ENCODE measurements around the gene CEP44. TPM values are rescaled to one million over a fixed set of nuclear protein-coding genes. Genes with fewer than 3 reads are reported as not detected.

CEP44 gene
- total RNA-seq, 1 experiment from 2014 or later = 11.5 TPM

DNA sequence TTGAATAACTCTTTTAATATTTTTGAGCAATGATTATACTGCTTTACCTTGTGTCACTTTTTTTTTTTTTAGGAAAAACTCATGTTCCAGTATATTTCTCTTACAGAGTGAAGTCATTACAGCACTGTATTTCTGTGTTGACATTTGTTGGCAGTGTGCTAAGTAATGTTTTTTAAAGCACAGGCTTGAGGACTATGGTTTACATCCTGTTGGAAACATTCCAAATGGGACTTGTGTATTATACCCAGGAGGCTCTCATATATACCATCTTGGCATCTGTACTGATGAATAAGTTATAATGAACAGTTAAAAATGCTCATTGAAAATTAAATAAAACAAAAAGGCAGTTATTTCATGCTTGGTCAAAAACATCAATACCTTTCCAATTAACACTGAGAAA is 33.8 kb downstream of the CEP44 start:
- no peaks in the 10 kb centered on the region for H3K27me3 ChIP-seq (ENCODE audit: insufficient read depth, low read length)
- CTCF ChIA-PET = no interaction called here
- RAD21 ChIA-PET (ENCODE audit: low non-redundant PET in 1 of 2, low total read pairs in 2 of 2, uncharacterized antibody in 2 of 2, unreplicated experiment in 2 of 2) = no interaction called here
- no peak for ATAC-seq
- BruUV-seq (replicated peaks) = no TSS peak
- no peak overlapping the region for H3K4me3 ChIP-seq (replicated peaks in 1 of 2; ENCODE audit: low read depth in 1 of 2, low read length in 2 of 2)
- H4K20me1 ChIP-seq (ENCODE audit: insufficient read depth) = no peaks in the 10 kb centered on the region; the same call in 1 of the 2 replicates
- TF ChIP-seq TCF7L2 (IDR thresholded peaks at IDR 0.05; ENCODE audit: borderline replicate concordance, extremely low read depth, insufficient read depth, insufficient read length) (no peak), CBX3 (IDR thresholded peaks at IDR 0.05; ENCODE audit: low read depth) (no peak), ZNF274 (IDR thresholded peaks at IDR 0.05; ENCODE audit: low read depth, low read length) (no peak), ZFX (IDR thresholded peaks at IDR 0.05) (no peak), EGR1 (IDR thresholded peaks at IDR 0.05; ENCODE audit: low read depth) (no peak), CEBPB (IDR thresholded peaks at IDR 0.05; ENCODE audit: low read depth) (no peak), JUND (IDR thresholded peaks at IDR 0.05) (no peak), SIN3A (IDR thresholded peaks at IDR 0.05; ENCODE audit: low read depth) (no peak), POLR2AphosphoS5 (IDR thresholded peaks at IDR 0.05; ENCODE audit: low read depth, low read length) (no peak), FOSL1 (IDR thresholded peaks at IDR 0.05; ENCODE audit: low read depth) (no peak)
- TF ChIP-seq, protein P1, sequence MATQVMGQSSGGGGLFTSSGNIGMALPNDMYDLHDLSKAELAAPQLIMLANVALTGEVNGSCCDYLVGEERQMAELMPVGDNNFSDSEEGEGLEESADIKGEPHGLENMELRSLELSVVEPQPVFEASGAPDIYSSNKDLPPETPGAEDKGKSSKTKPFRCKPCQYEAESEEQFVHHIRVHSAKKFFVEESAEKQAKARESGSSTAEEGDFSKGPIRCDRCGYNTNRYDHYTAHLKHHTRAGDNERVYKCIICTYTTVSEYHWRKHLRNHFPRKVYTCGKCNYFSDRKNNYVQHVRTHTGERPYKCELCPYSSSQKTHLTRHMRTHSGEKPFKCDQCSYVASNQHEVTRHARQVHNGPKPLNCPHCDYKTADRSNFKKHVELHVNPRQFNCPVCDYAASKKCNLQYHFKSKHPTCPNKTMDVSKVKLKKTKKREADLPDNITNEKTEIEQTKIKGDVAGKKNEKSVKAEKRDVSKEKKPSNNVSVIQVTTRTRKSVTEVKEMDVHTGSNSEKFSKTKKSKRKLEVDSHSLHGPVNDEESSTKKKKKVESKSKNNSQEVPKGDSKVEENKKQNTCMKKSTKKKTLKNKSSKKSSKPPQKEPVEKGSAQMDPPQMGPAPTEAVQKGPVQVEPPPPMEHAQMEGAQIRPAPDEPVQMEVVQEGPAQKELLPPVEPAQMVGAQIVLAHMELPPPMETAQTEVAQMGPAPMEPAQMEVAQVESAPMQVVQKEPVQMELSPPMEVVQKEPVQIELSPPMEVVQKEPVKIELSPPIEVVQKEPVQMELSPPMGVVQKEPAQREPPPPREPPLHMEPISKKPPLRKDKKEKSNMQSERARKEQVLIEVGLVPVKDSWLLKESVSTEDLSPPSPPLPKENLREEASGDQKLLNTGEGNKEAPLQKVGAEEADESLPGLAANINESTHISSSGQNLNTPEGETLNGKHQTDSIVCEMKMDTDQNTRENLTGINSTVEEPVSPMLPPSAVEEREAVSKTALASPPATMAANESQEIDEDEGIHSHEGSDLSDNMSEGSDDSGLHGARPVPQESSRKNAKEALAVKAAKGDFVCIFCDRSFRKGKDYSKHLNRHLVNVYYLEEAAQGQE (IDR thresholded peaks at IDR 0.05; ENCODE audit: low read depth) = no peak
- TF ChIP-seq, protein P2, sequence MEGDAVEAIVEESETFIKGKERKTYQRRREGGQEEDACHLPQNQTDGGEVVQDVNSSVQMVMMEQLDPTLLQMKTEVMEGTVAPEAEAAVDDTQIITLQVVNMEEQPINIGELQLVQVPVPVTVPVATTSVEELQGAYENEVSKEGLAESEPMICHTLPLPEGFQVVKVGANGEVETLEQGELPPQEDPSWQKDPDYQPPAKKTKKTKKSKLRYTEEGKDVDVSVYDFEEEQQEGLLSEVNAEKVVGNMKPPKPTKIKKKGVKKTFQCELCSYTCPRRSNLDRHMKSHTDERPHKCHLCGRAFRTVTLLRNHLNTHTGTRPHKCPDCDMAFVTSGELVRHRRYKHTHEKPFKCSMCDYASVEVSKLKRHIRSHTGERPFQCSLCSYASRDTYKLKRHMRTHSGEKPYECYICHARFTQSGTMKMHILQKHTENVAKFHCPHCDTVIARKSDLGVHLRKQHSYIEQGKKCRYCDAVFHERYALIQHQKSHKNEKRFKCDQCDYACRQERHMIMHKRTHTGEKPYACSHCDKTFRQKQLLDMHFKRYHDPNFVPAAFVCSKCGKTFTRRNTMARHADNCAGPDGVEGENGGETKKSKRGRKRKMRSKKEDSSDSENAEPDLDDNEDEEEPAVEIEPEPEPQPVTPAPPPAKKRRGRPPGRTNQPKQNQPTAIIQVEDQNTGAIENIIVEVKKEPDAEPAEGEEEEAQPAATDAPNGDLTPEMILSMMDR (IDR thresholded peaks at IDR 0.05 in 2 of 3, conservative IDR thresholded peaks at IDR 0.05 in 1 of 3; ENCODE audit: borderline replicate concordance in 1 of 3, insufficient read depth in 1 of 3, low read depth in 2 of 3, low read length in 2 of 3) = no peak
- intact Hi-C loops (cut with micrococcal nuclease) = loop anchor here (10.0 kb wide), 1 partner anchor 993 kb away; no protein-coding TSS in a partner anchor
- H3K4me2 ChIP-seq (ENCODE audit: low read length) = no peak overlapping the region
- POLR2A ChIA-PET = no interaction called here
- H3K79me2 ChIP-seq (ENCODE audit: insufficient read depth, low read length) = no peaks in the 10 kb centered on the region
- no peak overlapping the region for H2AFZ ChIP-seq (ENCODE audit: low read depth, low read length, poor library complexity, severe bottlenecking)
- no peak for DNase-seq (ENCODE audit: low read depth, low spot score)
- no peaks in the 10 kb centered on the region for H3K9me3 ChIP-seq (ENCODE audit: control insufficient read depth in 1 of 2, insufficient read depth in 1 of 2, low read depth in 1 of 2, low read length in 2 of 2)
- H3K9ac ChIP-seq (ENCODE audit: low read length) = no peak overlapping the region
- no peaks in the 10 kb centered on the region for H3K4me1 ChIP-seq (ENCODE audit: control insufficient read depth in 1 of 2, insufficient read depth in 2 of 2, low read length in 2 of 2)
- H3K36me3 ChIP-seq (ENCODE audit: control insufficient read depth in 1 of 2, insufficient read depth in 2 of 2, low read length in 2 of 2) = peaks cover 0 to 5% of the 10 kb centered on the region in 2 experiments; a peak in 2 of 4 replicates
- no peaks in the 10 kb centered on the region for H3K9me2 ChIP-seq (ENCODE audit: insufficient read depth)
- H3K27ac ChIP-seq (ENCODE audit: low read depth, low read length) = no peak overlapping the region
